ENCODE measurements around the gene MGAT5. TPM values are rescaled to one million over a fixed set of nuclear protein-coding genes. Genes with fewer than 3 reads are reported as not detected.
"Not testable (repeated sequence)": the region's sequence is repeated elsewhere in the genome, so short reads cannot be mapped to it uniquely, and the experiment has no call there.

MGAT5 gene
- total RNA-seq, 1 experiment from 2014 or later = 37.5 TPM

DNA sequence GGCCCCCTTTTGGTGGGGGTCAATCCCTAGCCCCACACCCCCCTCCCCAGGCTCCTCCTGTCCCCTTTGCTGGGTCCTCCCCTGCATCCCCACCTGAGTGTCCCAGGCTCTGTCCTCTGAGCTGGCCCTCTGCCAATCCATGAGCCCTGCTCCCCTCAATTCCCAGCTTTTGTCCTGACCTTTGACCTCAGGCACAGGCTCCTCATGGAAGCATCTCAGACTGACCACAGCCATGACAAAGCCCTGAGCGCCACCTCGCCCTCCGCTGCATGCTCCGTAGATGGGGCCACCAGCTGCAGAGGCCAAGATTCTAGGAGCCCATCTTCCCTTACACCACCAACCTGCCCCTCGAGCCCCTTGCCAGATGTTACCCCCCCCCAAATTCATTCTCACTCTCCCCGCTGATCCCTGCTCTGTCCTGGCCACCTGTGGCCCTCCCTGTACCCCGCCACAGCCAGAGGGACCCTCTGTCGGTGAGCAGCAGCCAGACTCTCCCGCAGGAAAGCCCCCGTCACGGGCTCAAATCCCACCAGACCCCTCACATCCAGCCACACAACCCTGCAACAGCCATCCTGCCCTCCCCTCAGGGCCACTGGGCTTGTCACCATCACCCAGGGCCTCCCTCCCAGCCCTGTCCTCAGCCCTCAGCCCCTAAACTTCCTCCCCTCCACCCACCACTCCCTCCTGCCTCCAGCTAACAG is 206.0 kb downstream of the MGAT5 start:
- no peak for DNase-seq (ENCODE audit: low read depth)

DNA sequence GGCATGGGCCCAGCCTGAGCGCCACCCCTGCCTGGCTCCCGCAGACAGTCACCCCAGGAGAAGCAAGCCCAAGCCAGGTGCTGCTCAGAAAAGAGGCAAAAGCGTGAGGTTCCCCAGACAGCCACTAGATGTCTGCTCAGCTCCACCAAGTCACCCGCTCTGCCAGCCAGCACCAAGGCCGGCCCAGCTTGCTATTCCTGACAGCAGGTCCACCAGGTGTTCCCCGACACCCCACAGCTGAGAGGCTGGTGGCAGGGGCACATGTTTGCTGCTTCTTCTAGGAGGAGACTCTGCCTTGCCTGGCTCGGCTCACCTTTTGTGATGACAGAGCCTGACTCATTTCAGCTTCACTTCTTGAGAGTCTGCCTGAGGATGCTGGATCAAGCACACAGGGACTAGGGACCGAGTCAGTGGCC is 206.7 kb downstream of the MGAT5 start:
- DNase-seq (ENCODE audit: low read depth) = peak; percentile 65

- DNase-seq (ENCODE audit: low read depth) = peak; percentile 46
Measured at GRCh38 chr2:134461511-134461910, 207.6 kb downstream of the MGAT5 start.

DNA sequence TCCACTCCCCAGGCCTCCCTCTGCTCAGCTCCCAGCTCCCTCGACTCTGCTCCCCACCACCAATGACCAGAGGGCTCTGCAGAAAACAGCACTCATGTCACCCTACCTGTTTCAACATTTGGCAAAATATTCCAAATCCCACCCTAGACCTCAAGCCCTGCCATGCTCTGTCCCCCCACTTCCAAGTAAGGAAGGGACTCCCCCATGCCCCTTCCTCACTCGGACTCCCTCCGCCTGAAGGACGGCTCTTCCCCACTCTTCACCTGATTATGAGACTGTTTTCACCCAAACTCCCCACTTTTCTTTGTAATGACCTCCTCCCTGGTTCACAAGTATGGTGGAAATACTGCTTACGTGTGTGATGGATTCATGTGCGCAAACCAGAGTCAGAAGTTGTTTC is 208.4 kb downstream of the MGAT5 start:
- DNase-seq (ENCODE audit: low read depth) = no peak

DNA sequence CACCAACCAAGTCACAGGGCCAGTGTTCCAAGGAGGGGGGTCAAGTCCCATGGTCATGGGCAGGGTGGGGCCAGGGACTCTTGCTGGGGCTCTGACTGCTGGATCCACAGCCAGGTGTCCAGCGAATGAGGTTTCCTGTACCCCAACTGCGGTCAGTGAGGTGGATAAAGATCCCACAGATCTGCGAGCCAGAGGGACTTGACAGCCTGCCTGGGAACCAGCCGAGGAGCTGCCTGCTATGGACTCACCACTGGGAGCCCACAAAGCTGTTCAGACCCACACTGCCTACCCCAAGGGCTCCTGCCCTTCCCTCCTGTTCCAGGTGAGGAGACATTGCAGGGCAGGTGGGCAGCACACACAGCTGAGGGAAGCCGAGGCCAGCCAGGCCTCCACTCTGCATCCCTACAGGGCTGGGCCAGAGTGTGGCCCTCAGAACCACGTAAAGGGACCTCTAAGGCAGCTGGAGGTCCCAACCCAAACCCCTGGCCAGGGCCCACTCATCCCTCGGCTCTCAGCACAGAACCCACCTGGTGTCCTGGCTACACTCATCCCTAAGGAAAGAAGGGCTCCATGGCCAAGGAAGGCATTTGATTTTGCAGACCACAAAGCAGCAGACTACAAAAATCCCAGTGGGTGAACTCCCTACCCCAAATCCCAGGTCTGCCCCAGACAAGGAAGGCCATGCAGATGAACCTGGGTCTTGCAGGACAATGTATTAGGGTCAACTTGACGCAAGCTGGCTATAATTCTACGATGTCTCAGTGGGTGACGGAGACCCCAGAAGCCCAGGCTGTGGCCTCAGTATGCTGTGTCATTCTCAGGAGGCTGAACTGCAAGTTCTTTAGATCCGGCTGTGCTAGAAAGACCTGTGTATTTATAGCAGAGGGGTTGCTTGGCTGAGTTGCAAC is 209.2 kb downstream of the MGAT5 start:
- no peak for DNase-seq (ENCODE audit: low read depth)

GRCh38 chr2:134463699-134464022 is 209.8 kb downstream of the MGAT5 start:
- no peak for DNase-seq (ENCODE audit: low read depth)

DNA sequence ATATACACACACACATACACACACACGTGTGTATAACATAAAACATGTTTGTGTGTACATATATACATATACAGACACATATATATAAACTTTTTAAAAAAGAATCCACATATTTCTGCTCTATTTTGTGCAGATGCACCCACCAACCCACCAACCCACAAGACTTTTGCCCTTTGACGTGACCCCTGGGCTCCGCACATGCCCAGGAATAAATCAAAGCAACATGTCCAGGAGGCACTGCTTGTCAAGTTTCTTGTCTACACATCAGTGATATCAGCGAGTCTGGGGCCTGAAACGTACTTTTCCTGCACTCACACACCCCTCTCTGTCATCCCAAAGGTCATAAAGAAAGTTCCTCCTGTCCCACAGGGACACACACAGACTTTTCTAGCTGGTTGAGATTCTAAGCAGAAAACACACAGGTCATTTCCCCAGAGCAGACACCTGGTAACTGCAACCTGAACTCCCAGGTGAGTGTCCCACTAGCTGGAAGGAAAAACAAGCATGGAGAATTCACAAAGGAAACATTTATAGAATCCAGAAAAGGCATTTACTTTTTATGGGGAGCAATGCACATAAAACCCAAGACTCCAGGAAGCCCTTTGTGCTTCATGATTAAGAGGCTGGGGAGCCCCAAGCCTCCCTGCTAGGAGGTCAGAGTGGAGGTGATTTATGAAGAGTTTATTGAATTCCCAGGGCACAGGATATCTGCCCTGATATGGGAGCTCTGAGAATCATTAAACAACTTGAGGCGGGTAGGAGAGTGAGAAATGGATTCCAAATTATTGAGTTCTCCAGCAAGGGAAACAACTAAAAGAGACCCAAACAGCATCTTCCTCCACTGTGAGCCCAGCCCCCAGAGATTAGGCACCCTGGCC is 211.6 kb downstream of the MGAT5 start:
- DNase-seq (ENCODE audit: low read depth) = no peak

DNA sequence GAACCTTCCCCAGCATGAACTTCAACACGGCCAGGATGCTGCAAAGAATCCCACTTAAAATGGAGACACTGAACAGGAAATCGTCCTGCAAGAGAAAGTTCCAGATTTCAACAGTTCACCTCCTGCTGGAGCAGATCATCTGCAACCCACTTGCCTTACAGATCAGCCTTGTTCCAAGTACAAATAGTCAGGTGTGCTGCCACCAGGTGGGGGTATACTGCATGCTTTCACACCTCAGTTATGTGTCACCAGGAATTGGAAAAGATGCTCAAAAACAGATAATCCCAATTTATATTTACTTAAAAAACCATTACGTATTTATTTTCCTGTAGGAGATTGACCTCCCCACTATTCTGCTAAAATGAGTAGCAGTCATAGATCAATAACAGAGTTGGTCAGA is 212.3 kb downstream of the MGAT5 start:
- peak; percentile 42 for DNase-seq (ENCODE audit: low read depth)

GRCh38 chr2:134468164-134468563 is 214.3 kb downstream of the MGAT5 start:
- no peak for DNase-seq (ENCODE audit: low read depth)

GRCh38 chr2:134468776-134469175 is 214.9 kb downstream of the MGAT5 start:
- no peak for DNase-seq (ENCODE audit: low read depth)

- DNase-seq (ENCODE audit: low read depth) = no peak
Measured at GRCh38 chr2:134469516-134470115, 215.7 kb downstream of the MGAT5 start.

DNA sequence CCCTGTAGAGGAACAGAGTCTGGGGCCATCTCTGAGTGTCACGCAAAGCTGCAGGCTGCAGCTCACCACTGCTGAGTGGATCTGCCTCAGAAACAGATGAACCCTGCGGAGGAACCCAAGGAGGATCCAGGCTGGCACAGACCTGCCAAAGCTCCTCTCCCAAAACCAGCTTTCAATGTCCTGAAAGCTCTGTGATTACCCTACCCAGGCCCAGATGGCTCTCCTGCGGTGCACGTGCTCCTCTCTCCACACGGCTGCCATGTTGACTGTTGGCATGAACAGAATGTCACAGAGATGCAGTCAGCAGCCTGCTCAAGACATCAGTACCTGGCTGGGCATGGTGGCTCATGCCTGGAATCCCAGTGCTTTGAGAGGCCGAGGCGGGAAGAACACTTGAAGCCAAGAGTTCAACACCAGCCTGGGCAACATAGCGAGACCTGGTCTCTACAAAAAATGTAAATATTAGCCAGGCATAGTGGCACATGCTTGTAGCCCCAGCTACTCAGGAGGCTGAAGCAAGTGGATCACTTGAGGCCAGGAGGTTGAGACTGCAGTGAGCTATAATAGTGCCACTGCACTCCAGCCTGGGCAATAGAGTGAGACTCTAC is 216.8 kb downstream of the MGAT5 start:
- DNase-seq (ENCODE audit: low read depth) = no peak

DNA sequence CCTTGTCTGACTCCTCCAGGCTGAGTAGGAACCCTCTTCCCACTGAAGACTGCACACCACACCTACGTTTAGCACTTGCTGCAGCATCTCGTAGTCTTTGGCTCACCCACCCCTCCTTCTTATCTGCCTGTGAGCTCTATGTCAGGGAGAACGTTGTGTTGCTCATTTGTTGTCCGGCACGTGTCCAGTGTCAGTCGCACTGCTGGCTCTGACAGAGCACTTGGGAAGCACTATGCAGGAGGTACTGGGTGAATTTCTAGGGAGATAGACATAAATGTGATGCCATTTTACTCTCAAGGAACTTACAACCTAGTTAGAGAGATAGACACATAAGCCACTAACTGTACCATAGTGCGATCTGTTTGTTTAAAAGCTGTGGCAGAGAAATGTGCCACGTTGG is 223.1 kb downstream of the MGAT5 start:
- not testable (repeated sequence) for DNase-seq (ENCODE audit: low read depth)

DNA sequence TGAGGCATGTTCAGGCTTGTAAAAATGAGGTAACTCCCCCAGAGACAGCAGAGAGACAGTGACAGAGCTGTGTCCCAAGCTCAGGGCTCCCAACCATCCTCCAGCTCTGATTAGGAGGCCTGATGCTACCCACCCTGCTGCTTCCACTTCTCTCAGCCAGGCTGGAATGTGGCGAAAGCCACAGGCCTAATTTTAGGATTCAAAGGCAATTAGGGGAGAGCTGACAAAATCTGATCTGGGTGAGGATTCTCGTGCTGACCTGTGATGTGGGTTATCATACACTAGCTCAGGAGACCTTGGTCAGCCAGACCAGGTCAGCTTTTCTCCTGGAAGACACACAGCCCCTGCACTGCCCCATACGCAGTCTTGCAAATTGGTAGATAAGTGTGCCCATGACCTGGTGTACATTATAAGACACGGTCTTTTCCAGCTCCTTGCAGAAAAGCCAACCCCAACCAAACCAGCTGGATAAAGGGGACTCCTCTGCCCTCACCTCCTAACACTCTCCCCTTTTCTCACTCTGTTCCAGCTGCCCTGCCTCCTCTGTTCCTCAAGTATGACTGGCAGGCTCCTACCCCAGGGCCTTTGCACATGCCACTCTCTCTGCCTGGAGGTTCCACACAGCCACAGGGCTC is 225.9 kb downstream of the MGAT5 start:
- no peak for DNase-seq (ENCODE audit: low read depth)

DNA sequence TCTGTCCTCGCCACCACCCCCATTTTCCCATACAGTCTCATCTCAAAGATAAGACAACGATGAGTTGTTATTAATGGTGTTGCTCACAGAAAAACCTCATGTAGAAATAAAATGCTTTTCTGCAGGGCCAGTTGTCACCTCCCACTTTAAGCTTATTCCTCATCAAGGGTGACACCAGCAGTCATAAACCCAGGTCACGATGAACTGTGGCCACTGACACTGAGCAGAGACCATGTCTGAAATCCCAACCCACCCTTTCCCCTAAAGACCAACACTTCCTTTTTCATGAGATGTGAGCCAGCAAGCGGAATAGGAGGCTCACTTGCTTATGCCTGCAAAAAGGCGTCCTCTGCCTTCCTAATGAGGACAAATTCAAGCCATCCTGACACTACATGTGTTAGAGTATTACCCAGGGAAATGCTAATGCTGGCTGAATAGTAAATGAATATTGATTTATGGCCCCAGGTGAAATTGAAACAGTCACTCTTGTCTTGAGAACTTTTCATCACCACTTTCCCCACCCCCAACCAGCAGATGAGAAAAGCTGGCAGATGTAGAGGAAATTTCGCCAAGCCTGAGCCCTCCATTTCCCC is 228.4 kb downstream of the MGAT5 start:
- no peak for DNase-seq (ENCODE audit: low read depth)

DNA sequence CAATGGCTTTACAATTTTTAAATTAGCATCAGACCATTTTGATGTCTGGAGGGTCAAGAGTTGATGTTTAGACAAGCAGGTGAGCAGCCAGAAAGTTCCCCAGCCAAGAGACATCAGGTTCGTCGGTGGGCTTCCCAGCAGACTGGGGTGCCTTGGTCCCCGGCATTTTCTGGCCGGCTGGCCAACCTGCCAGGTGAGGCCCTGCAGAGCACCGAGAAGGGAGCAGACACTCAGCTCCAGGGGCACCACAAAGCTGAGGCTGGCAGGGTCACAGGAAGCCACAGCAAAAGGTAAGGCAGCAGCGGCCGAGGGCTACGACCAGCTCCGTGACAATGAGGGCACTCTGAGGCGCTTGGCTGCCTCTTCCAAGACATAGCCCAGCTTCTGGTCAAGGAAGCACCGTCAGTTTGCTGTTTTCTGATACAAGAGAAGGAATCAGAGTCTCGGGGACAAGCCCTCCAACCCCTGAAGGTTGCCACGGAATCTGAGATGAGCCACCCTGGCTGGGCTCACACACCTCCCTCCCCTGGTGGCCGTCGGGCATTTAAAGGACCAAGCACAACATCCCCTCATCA is 229.0 kb downstream of the MGAT5 start:
- DNase-seq (ENCODE audit: low read depth) = no peak

- DNase-seq (ENCODE audit: low read depth) = no peak
Measured at GRCh38 chr2:134489732-134490384, 236.0 kb downstream of the MGAT5 start.

- DNase-seq (ENCODE audit: low read depth) = no peak
Measured at GRCh38 chr2:134490559-134490958, 236.7 kb downstream of the MGAT5 start.

GRCh38 chr2:134491022-134491421 is 237.2 kb downstream of the MGAT5 start:
- DNase-seq (ENCODE audit: low read depth) = no peak

All from HT1080 (cell line).